Neural crest cell (in vitro differentiated cells): Measurements from ENCODE around the gene HS3ST4. TPM values are rescaled to one million over a fixed set of nuclear protein-coding genes. Genes with fewer than 3 reads are reported as not detected.

Source experiments
- DNase-seq: peaks from one replicate; pipeline ENCODE4 v3.0.0; 2021; ENCODE audit warnings: low read depth, mixed read lengths, low spot score
- H3K27ac Mint-ChIP-seq: one replicate; pipeline ENCODE4 v1.8.0; 2021; ENCODE audit warnings: mild to moderate bottlenecking, mixed read lengths; ENCODE audit not compliant: unreplicated experiment
- H3K27me3 Mint-ChIP-seq: 2 replicates; pipeline ENCODE4 v1.8.0; 2021; ENCODE audit warnings: low read depth, mild to moderate bottlenecking, mixed read lengths
- H3K36me3 Mint-ChIP-seq: 2 replicates; pipeline ENCODE4 v1.8.0; 2021; ENCODE audit warnings: low read depth, mild to moderate bottlenecking, mixed read lengths
- H3K4me1 Mint-ChIP-seq: 2 replicates; pipeline ENCODE4 v1.8.0; 2021; ENCODE audit warnings: mixed read lengths
- H3K4me3 Mint-ChIP-seq: one replicate; pipeline ENCODE4 v1.8.0; 2021; ENCODE audit warnings: mild to moderate bottlenecking, mixed read lengths
- H3K9me3 Mint-ChIP-seq: 2 replicates; pipeline ENCODE4 v1.8.0; 2021; ENCODE audit warnings: mixed read lengths
- CTCF ChIP-seq: fragments of 200-600 bp; sonication (generic); conservative IDR thresholded peaks from 2 replicates; pipeline ENCODE4 v1.5.0; 2021; ENCODE audit warnings: antibody characterized with exemption, mild to moderate bottlenecking
- total RNA-seq: library from RNA; stranded (reverse); gene quantifications from 2 replicates; pipeline ENCODE4 v1.2.1, GENCODE V29; 2021

The HS3ST4 gene
- total RNA-seq, 1 donor from 2014 or later: 1.1 TPM

- Mint-ChIP-seq H3K4me1 (peaks cover 20% of the 10 kb centered on the region), H3K27ac (no peak overlapping the region), H3K9me3 (no peaks in the 10 kb centered on the region), H3K36me3 (no peaks in the 10 kb centered on the region), H3K4me3 (no peak overlapping the region), H3K27me3 (peaks cover 8% of the 10 kb centered on the region)
- TF ChIP-seq CTCF: no peak
- DNase-seq: no peak
These were observed 436.5 kb downstream of the HS3ST4 start for GRCh38 chr16:26128296-26128695.

- Mint-ChIP-seq H3K27me3 (peaks cover 8% of the 10 kb centered on the region), H3K36me3 (no peaks in the 10 kb centered on the region), H3K4me1 (peaks cover 27% of the 10 kb centered on the region), H3K27ac (no peak overlapping the region), H3K9me3 (no peaks in the 10 kb centered on the region), H3K4me3 (no peak overlapping the region)
- DNase-seq: no peak
- no peak for TF ChIP-seq CTCF
These were observed 438.2 kb downstream of the HS3ST4 start for GRCh38 chr16:26129997-26130396.

- TF ChIP-seq CTCF: no peak
- H3K4me1 Mint-ChIP-seq: peaks cover 27% of the 10 kb centered on the region
- no peaks in the 10 kb centered on the region for H3K27me3 Mint-ChIP-seq
- H3K4me3 Mint-ChIP-seq: peak overlapping the region; percentile 19
- H3K36me3 Mint-ChIP-seq: no peaks in the 10 kb centered on the region
- H3K9me3 Mint-ChIP-seq: no peaks in the 10 kb centered on the region
- DNase-seq: no peak
- peak overlapping the region; percentile 65 for H3K27ac Mint-ChIP-seq
These were observed 441.8 kb downstream of the HS3ST4 start for GRCh38 chr16:26133416-26134093.

- H3K4me3 Mint-ChIP-seq: no peak overlapping the region
- no peak for TF ChIP-seq CTCF
- H3K4me1 Mint-ChIP-seq: peaks cover 27% of the 10 kb centered on the region
- H3K9me3 Mint-ChIP-seq: no peaks in the 10 kb centered on the region
- no peaks in the 10 kb centered on the region for H3K27me3 Mint-ChIP-seq
- no peak overlapping the region for H3K27ac Mint-ChIP-seq
- no peak for DNase-seq
- no peaks in the 10 kb centered on the region for H3K36me3 Mint-ChIP-seq
These were observed 442.8 kb downstream of the HS3ST4 start for GRCh38 chr16:26134588-26134987.

GRCh38 chr16:26137956-26138355 is 446.2 kb downstream of the HS3ST4 start:
- TF ChIP-seq CTCF: no peak
- DNase-seq: no peak
- H3K27ac Mint-ChIP-seq: no peak overlapping the region
- no peak overlapping the region for H3K4me3 Mint-ChIP-seq
- H3K36me3 Mint-ChIP-seq: no peaks in the 10 kb centered on the region
- no peaks in the 10 kb centered on the region for H3K27me3 Mint-ChIP-seq
- H3K4me1 Mint-ChIP-seq: peaks cover 10% of the 10 kb centered on the region
- H3K9me3 Mint-ChIP-seq: no peaks in the 10 kb centered on the region
